A549 (cell line): Measurements from ENCODE around the gene FAM9C.

Experiments
- CBX2 ChIP-seq: fragments of 200-600 bp; sonication (generic); IDR thresholded peaks from 2 replicates; pipeline ENCODE4 v1.6.1; 2016; ENCODE audit warnings: low read depth, mild to moderate bottlenecking, borderline replicate concordance
- CBX8 ChIP-seq: fragments of 200-600 bp; sonication (generic); IDR thresholded peaks from 2 replicates; pipeline ENCODE4 v1.6.1; 2016
- CHD2 ChIP-seq: fragments of 150-350 bp; IDR thresholded peaks from 2 replicates; pipeline ENCODE4 v1.6.1; 2014; ENCODE audit warnings: low read length; ENCODE audit not compliant: partially characterized antibody
- ESRRA ChIP-seq: fragments of 150-350 bp; IDR thresholded peaks from 2 replicates; pipeline ENCODE4 v1.6.1; 2014; ENCODE audit warnings: mild to moderate bottlenecking, low read length, borderline replicate concordance
- HDAC2 ChIP-seq: fragments of 200-600 bp; sonication (generic); IDR thresholded peaks from 2 replicates; pipeline ENCODE4 v1.6.1; 2016
- MAZ ChIP-seq: fragments of 150-350 bp; IDR thresholded peaks from 2 replicates; pipeline ENCODE4 v1.6.1; 2014; ENCODE audit warnings: antibody characterized with exemption, low read depth, low read length, borderline replicate concordance
- POLR2A ChIP-seq: IDR thresholded peaks from 2 replicates; pipeline ENCODE4 v1.6.1; 2012; ENCODE audit warnings: mild to moderate bottlenecking, low read length
- SMC3 ChIP-seq: fragments of >200 bp; sonication (Bioruptor Twin); formaldehyde crosslinking; IDR thresholded peaks from 3 replicates; pipeline ENCODE4 v1.6.1; 2018; ENCODE audit warnings: inconsistent platforms
- TF ChIP-seq, protein P1 (sequence below): fragments of 200-600 bp; sonication (generic); IDR thresholded peaks from 2 replicates; pipeline ENCODE4 v1.6.1; 2016; ENCODE audit warnings: antibody characterized with exemption, mild to moderate bottlenecking, moderate library complexity
- TF ChIP-seq, protein P2 (sequence below): fragments of >200 bp; sonication (Bioruptor Twin); formaldehyde crosslinking; IDR thresholded peaks from 3 replicates; pipeline ENCODE4 v1.5.1; 2016

GRCh38 chrX:13046141-13046855 lies 1.9 kb upstream of the FAM9C start:
- no peak for TF ChIP-seq CBX8
- TF ChIP-seq ESRRA = no peak
- TF ChIP-seq CHD2 = no peak
- TF ChIP-seq, protein P1, sequence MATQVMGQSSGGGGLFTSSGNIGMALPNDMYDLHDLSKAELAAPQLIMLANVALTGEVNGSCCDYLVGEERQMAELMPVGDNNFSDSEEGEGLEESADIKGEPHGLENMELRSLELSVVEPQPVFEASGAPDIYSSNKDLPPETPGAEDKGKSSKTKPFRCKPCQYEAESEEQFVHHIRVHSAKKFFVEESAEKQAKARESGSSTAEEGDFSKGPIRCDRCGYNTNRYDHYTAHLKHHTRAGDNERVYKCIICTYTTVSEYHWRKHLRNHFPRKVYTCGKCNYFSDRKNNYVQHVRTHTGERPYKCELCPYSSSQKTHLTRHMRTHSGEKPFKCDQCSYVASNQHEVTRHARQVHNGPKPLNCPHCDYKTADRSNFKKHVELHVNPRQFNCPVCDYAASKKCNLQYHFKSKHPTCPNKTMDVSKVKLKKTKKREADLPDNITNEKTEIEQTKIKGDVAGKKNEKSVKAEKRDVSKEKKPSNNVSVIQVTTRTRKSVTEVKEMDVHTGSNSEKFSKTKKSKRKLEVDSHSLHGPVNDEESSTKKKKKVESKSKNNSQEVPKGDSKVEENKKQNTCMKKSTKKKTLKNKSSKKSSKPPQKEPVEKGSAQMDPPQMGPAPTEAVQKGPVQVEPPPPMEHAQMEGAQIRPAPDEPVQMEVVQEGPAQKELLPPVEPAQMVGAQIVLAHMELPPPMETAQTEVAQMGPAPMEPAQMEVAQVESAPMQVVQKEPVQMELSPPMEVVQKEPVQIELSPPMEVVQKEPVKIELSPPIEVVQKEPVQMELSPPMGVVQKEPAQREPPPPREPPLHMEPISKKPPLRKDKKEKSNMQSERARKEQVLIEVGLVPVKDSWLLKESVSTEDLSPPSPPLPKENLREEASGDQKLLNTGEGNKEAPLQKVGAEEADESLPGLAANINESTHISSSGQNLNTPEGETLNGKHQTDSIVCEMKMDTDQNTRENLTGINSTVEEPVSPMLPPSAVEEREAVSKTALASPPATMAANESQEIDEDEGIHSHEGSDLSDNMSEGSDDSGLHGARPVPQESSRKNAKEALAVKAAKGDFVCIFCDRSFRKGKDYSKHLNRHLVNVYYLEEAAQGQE = no peak
- TF ChIP-seq, protein P2, sequence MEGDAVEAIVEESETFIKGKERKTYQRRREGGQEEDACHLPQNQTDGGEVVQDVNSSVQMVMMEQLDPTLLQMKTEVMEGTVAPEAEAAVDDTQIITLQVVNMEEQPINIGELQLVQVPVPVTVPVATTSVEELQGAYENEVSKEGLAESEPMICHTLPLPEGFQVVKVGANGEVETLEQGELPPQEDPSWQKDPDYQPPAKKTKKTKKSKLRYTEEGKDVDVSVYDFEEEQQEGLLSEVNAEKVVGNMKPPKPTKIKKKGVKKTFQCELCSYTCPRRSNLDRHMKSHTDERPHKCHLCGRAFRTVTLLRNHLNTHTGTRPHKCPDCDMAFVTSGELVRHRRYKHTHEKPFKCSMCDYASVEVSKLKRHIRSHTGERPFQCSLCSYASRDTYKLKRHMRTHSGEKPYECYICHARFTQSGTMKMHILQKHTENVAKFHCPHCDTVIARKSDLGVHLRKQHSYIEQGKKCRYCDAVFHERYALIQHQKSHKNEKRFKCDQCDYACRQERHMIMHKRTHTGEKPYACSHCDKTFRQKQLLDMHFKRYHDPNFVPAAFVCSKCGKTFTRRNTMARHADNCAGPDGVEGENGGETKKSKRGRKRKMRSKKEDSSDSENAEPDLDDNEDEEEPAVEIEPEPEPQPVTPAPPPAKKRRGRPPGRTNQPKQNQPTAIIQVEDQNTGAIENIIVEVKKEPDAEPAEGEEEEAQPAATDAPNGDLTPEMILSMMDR = no peak
- TF ChIP-seq HDAC2 = no peak
- TF ChIP-seq CBX2 = no peak
- no peak for TF ChIP-seq SMC3
- TF ChIP-seq MAZ = no peak
- TF ChIP-seq POLR2A = no peak
